Measurements from ENCODE around the gene PRAMEF12.
"Not testable (repeated sequence)": the region's sequence is repeated elsewhere in the genome, so short reads cannot be mapped to it uniquely, and the experiment has no call there.

PRAMEF12 gene

GRCh38 chr1:12776801-12777557, 3.4 kb downstream of the PRAMEF12 start:
- H3K36me3 ChIP-seq, result no peaks in the 10 kb centered on the region
- no peaks in the 10 kb centered on the region for H3K4me1 ChIP-seq (ENCODE audit: control insufficient read depth in 1 of 2, insufficient read depth in 1 of 2, low read depth in 1 of 2, low read length in 1 of 2)
- peaks cover 21% of the 10 kb centered on the region for H3K27me3 ChIP-seq
- no peak overlapping the region for H3K27ac ChIP-seq
- no peaks in the 10 kb centered on the region for H3K9me3 ChIP-seq
- H3K4me3 ChIP-seq (ENCODE audit: low read depth in 1 of 2, low read length in 1 of 2), result no peak overlapping the region
- TF ChIP-seq CTCF (IDR thresholded peaks at IDR 0.05), result no peak

- Histone ChIP-seq H3K4me3 (ENCODE audit: low read depth in 1 of 2, low read length in 1 of 2) (no peak overlapping the region), H3K36me3 (no peaks in the 10 kb centered on the region)
- TF ChIP-seq CTCF (IDR thresholded peaks at IDR 0.05), result no peak
Observed at GRCh38 chr1:12778061-12778460, 4.5 kb downstream of the PRAMEF12 start.

GRCh38 chr1:12778907-12779306, 5.4 kb downstream of the PRAMEF12 start:
- H3K27ac ChIP-seq, result no peak overlapping the region
- peaks cover under 1% of the 10 kb centered on the region for H3K9me3 ChIP-seq
- no peaks in the 10 kb centered on the region for H3K4me1 ChIP-seq (ENCODE audit: control insufficient read depth in 1 of 2, insufficient read depth in 1 of 2, low read depth in 1 of 2, low read length in 1 of 2)
- no peak for TF ChIP-seq CTCF (IDR thresholded peaks at IDR 0.05)
- H3K4me3 ChIP-seq (ENCODE audit: low read depth in 1 of 2, low read length in 1 of 2), result no peak overlapping the region
- peaks cover 21% of the 10 kb centered on the region for H3K27me3 ChIP-seq
- H3K36me3 ChIP-seq, result no peaks in the 10 kb centered on the region

More at GRCh38 chr1:12778061-12778460, 4.5 kb downstream of the PRAMEF12 start:
- Histone ChIP-seq H3K27me3 (peaks cover 21% of the 10 kb centered on the region), H3K27ac (no peak overlapping the region), H3K9me3 (no peaks in the 10 kb centered on the region), H3K4me1 (ENCODE audit: control insufficient read depth in 1 of 2, insufficient read depth in 1 of 2, low read depth in 1 of 2, low read length in 1 of 2) (no peaks in the 10 kb centered on the region)

GRCh38 chr1:12781488-12781887, 8.0 kb downstream of the PRAMEF12 start:
- not testable (repeated sequence) for H3K36me3 ChIP-seq; H3K27ac ChIP-seq; H3K4me3 ChIP-seq (ENCODE audit: low read depth in 1 of 2, low read length in 1 of 2); H3K4me1 ChIP-seq (ENCODE audit: control insufficient read depth in 1 of 2, insufficient read depth in 1 of 2, low read depth in 1 of 2, low read length in 1 of 2); H3K9me3 ChIP-seq
- H3K27me3 ChIP-seq, result peaks cover 16% of the 10 kb centered on the region

- not testable (repeated sequence) for H3K27ac ChIP-seq; H3K27me3 ChIP-seq; H3K36me3 ChIP-seq; H3K9me3 ChIP-seq; H3K4me1 ChIP-seq (ENCODE audit: control insufficient read depth in 1 of 2, insufficient read depth in 1 of 2, low read depth in 1 of 2, low read length in 1 of 2); H3K4me3 ChIP-seq (ENCODE audit: low read depth in 1 of 2, low read length in 1 of 2)
Observed at GRCh38 chr1:12783783-12784182, 10.2 kb downstream of the PRAMEF12 start.

GRCh38 chr1:12784729-12785128, 11.2 kb downstream of the PRAMEF12 start:
- not testable (repeated sequence) for H3K27ac ChIP-seq; H3K27me3 ChIP-seq; H3K36me3 ChIP-seq; H3K9me3 ChIP-seq; H3K4me1 ChIP-seq (ENCODE audit: control insufficient read depth in 1 of 2, insufficient read depth in 1 of 2, low read depth in 1 of 2, low read length in 1 of 2); H3K4me3 ChIP-seq (ENCODE audit: low read depth in 1 of 2, low read length in 1 of 2)

GRCh38 chr1:12791097-12791496, 17.6 kb downstream of the PRAMEF12 start, which contains the start of gene PRAMEF1:
Gene PRAMEF1, plus strand, starts transcription at chr1:12791397. Its CDS starts 1,831 bp downstream, at chr1:12793228.
- not testable (repeated sequence) for H3K4me3 ChIP-seq (ENCODE audit: low read depth in 1 of 2, low read length in 1 of 2); H3K9me3 ChIP-seq; H3K4me1 ChIP-seq (ENCODE audit: control insufficient read depth in 1 of 2, insufficient read depth in 1 of 2, low read depth in 1 of 2, low read length in 1 of 2); H3K36me3 ChIP-seq; H3K27ac ChIP-seq; H3K27me3 ChIP-seq

All from neutrophil (primary cell).